RWPE2 (cell line): ENCODE results near the gene EML6.

ENCODE experiments used
- ATAC-seq: fragments of 200-7000 bp; cut with Tn5 transposase; 3 replicates; pipeline ENCODE4 v1.9.1; 2021; ENCODE audit warnings: low read depth
- DNase-seq: peaks from one replicate; pipeline ENCODE4 v3.0.0-alpha.2; 2020; ENCODE audit warnings: low spot score
- H3K27ac ChIP-seq: fragments of 450-650 bp; 2 replicates; pipeline ENCODE4 v1.5.1; 2017; ENCODE audit warnings: mild to moderate bottlenecking; ENCODE audit not compliant: poor library complexity, severe bottlenecking
- H3K27me3 ChIP-seq: fragments of 250-450 bp; sonication (Bioruptor Pico); 2 replicates; pipeline ENCODE4 v1.5.1; 2021; ENCODE audit warnings: mild to moderate bottlenecking, moderate library complexity; ENCODE audit not compliant: insufficient read depth, poor library complexity, severe bottlenecking
- H3K36me3 ChIP-seq: fragments of 250-450 bp; sonication (Bioruptor Pico); 2 replicates; pipeline ENCODE4 v1.5.1; 2020; ENCODE audit warnings: low read depth, mild to moderate bottlenecking, moderate library complexity
- H3K4me1 ChIP-seq: fragments of 250-450 bp; sonication (Bioruptor Pico); 2 replicates; pipeline ENCODE4 v1.5.1; 2021; ENCODE audit warnings: mild to moderate bottlenecking, moderate library complexity; ENCODE audit not compliant: insufficient read depth, poor library complexity, severe bottlenecking
- H3K4me3 ChIP-seq: fragments of 250-450 bp; sonication (Bioruptor Pico); 2 replicates; pipeline ENCODE4 v1.5.1; 2021; ENCODE audit warnings: mild to moderate bottlenecking, moderate library complexity; ENCODE audit not compliant: severe bottlenecking
- H3K9me3 ChIP-seq: fragments of 250-450 bp; sonication (Bioruptor Pico); 2 replicates; pipeline ENCODE4 v1.5.1; 2021; ENCODE audit warnings: mild to moderate bottlenecking, moderate library complexity; ENCODE audit not compliant: severe bottlenecking
- CTCF ChIP-seq: fragments of 450-650 bp; IDR thresholded peaks from one replicate; pipeline ENCODE4 v1.5.1; 2017; ENCODE audit warnings: mild to moderate bottlenecking, moderate library complexity; ENCODE audit not compliant: poor library complexity, severe bottlenecking

The EML6 gene

GRCh38 chr2:54927751-54928615, 204.5 kb downstream of the EML6 start:
- no peak for TF ChIP-seq CTCF
- DNase-seq (no peak), ATAC-seq (no peak)
- H3K27ac ChIP-seq: no peak overlapping the region
- H3K4me1 ChIP-seq: peaks cover 5% of the 10 kb centered on the region
- H3K4me3 ChIP-seq: no peak overlapping the region
- no peaks in the 10 kb centered on the region for H3K27me3 ChIP-seq
- no peaks in the 10 kb centered on the region for H3K36me3 ChIP-seq
- H3K9me3 ChIP-seq: no peaks in the 10 kb centered on the region

- Histone ChIP-seq H3K4me1 (peaks cover 5% of the 10 kb centered on the region), H3K27me3 (no peaks in the 10 kb centered on the region), H3K36me3 (no peaks in the 10 kb centered on the region), H3K27ac (no peak overlapping the region), H3K9me3 (no peaks in the 10 kb centered on the region), H3K4me3 (no peak overlapping the region)
- no peak for DNase-seq
- no peak for TF ChIP-seq CTCF
- peak; percentile 72 for ATAC-seq
Observed at GRCh38 chr2:54928719-54929118, 205.3 kb downstream of the EML6 start.

- Histone ChIP-seq H3K9me3 (no peaks in the 10 kb centered on the region), H3K27ac (no peak overlapping the region), H3K4me3 (no peak overlapping the region), H3K27me3 (no peaks in the 10 kb centered on the region), H3K36me3 (no peaks in the 10 kb centered on the region), H3K4me1 (peaks cover 5% of the 10 kb centered on the region)
- no peak for DNase-seq
- TF ChIP-seq CTCF: no peak
- no peak for ATAC-seq
Observed at GRCh38 chr2:54931473-54931872, 208.0 kb downstream of the EML6 start.

- no peak overlapping the region for H3K27ac ChIP-seq
- no peak overlapping the region for H3K4me3 ChIP-seq
- DNase-seq: no peak
- no peaks in the 10 kb centered on the region for H3K27me3 ChIP-seq
- no peak for ATAC-seq
- H3K4me1 ChIP-seq: no peaks in the 10 kb centered on the region
- H3K9me3 ChIP-seq: no peaks in the 10 kb centered on the region
- no peaks in the 10 kb centered on the region for H3K36me3 ChIP-seq
- TF ChIP-seq CTCF: no peak
Observed at GRCh38 chr2:54935389-54935788, 211.9 kb downstream of the EML6 start.

GRCh38 chr2:54936766-54937165, 213.3 kb downstream of the EML6 start:
- no peaks in the 10 kb centered on the region for H3K4me1 ChIP-seq
- H3K4me3 ChIP-seq: no peak overlapping the region
- no peaks in the 10 kb centered on the region for H3K9me3 ChIP-seq
- no peak for TF ChIP-seq CTCF
- ATAC-seq: no peak
- H3K27ac ChIP-seq: no peak overlapping the region
- no peaks in the 10 kb centered on the region for H3K36me3 ChIP-seq
- H3K27me3 ChIP-seq: no peaks in the 10 kb centered on the region
- no peak for DNase-seq
